Activated CD4-positive, CD25-positive, alpha-beta regulatory T cell treated with anti-CD3 and anti-CD28 coated beads, Interleukin-2, amount 50 U/mL, for 16 hours (primary cell): Measurements from ENCODE around the gene RNF133.
"Not testable (repeated sequence)": the region's sequence is repeated elsewhere in the genome, so short reads cannot be mapped to it uniquely, and the experiment has no call there.

Experiments used
- DNase-seq: peaks from one replicate; pipeline ENCODE4 v3.0.0-alpha.2; 2020; ENCODE audit warnings: low read depth, low spot score

Gene RNF133

DNA sequence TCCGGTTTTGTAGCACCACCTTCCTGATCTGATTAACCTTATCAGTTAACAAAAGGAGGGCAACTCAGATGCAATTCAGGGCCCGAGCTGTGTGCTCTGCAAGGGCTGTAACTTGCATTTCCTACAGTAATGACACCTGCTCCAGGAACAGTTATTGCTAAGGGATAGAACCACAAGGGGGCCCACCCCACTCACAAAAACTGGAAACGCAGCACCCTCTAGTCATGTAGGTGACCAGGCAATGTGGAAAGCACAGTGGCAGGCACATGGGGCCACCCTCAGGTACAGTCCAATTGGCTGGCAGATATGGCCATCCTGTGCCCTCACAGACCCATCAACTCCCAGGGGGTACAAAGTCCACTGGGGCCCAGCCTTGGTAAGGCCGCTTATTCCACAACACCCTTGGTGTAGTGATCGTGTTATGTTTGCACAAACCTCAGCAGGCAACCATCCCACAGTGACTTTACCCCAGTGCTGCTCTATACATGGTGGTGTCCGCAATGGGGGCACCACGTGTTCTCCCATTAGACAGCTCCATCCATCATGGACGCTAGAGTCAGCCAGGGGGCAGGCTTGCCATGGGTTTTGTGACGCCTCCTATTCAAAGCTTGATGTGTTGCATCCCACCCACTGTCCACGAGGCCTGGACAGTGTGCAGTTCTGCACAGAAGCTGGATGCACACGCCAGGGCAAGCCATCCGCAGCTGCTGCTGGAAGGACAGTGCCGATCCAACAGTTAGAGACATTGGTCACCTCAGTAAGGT, 9.4 kb downstream of the RNF133 start:
- no peak for DNase-seq

DNA sequence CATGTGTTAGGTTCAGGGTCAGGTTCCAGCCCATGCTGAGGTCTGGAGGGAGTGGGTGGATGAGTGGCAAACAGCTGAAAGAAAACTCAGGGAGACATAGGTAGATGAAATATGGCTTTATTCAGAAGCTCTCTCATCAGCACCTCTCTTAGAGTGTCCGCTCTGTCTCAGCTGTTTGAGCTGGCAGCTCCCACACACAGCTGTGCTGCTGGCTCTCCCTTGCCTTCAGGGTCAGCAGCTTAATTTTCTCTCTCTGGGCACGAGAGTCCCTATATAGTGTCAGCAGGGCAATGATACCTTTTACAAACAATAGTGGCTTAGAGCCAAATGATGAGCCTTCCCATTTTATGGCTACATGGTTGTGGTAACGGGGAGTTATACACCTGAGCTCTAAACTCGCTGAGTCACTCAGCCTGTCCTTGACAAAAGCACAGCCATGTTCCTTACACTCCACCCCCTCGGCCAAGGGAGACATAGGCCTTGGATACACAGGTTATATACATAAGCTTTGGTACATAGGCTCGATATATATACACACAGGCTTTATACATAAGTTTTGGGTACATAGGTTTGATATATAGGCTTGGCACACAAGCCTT, 10.4 kb downstream of the RNF133 start:
- no peak for DNase-seq

DNA sequence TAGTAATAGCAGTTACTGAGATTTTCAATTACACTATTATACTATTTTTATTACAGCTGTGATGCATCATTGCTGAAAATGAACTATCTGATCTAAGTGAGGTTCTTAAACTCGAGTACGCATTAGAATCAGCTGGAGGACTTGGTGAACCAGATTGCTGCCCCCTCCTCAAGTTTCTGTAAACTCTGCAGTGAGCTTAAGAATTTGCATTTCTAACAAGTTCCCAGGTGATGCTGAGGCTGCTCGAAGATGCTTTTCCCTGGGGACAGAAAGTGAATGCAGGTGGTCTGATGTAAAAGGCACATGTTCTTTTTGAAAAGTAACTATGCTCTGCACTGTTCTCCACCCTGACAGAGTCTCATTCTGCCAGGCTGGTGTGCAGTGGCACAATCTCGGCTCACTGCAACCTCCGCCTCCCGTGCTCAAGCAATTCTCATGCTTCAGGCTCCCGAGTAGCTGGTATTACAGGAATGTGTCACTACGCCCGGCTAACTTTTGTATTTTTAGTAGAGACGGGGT, 12.5 kb downstream of the RNF133 start:
- DNase-seq, result no peak

DNA sequence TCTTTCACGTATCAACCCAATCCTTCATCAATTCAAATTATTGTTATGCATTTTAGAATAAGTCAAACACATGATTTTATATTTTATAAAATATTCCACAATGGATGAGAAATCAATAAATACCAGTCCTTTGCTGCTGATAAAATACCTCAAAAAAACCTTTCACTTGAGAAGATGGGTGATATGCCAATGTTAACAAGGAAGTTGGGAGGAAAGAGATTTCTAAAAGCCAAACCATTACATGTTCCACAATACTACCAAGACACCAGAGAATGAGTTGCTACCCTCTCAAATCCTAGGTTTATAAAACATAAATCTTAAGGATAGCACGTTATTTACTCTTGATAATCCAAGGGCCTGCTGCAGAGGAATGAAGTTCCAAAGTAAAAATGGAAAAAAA, 14.4 kb downstream of the RNF133 start:
- DNase-seq, result no peak

DNA sequence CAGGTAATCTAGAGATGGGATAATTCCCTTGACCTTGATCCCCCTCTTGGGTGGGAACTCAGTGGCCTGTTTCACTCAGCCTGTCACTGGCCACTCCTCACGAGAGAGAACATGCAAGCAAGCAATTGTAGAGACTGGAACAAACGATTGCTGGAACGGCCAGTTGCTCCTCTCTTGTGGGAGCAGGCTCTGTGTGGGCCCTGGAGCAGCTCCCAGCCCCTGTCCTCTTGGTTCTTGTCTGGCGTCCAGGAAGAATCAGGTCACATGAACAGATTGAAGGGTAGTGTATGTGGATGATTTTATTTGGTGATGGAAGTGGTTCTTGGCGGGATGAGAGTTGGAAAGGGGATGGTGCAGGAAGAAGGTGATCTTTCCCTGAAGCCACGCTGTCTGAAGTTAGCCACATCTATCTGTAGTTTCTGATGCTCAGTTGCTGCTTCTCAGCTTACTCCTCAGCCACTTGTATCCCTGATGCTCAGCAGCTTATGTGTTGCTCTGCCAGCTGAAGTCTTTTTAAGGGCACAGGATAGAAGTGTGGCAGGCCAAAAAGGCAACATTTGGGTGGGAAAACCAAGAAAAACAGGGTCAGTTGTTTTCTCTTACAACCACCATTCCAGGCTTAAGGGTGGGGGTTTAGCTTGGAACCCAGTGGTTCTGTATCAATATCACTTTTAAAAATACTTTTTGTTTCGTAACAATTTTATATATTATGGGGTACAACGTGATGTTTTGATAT, 15.9 kb downstream of the RNF133 start:
- DNase-seq, result no peak

DNA sequence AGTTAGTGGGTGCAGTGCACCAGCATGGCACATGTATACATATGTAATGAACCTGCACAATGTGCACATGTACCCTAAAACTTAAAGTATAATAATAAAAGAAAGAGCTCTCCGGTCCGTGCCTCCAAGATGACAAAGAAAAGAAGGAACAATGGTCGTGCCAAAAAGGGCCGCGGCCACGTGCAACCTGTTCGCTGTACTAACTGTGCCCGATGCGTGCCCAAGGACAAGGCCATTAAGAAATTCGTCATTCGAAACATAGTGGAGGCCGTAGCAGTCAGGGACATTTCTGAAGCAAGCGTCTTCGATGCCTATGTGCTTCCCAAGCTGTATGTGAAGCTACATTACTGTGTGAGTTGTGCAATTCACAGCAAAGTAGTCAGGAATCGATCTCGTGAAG, 17.7 kb downstream of the RNF133 start:
- DNase-seq, result not testable (repeated sequence)

DNA sequence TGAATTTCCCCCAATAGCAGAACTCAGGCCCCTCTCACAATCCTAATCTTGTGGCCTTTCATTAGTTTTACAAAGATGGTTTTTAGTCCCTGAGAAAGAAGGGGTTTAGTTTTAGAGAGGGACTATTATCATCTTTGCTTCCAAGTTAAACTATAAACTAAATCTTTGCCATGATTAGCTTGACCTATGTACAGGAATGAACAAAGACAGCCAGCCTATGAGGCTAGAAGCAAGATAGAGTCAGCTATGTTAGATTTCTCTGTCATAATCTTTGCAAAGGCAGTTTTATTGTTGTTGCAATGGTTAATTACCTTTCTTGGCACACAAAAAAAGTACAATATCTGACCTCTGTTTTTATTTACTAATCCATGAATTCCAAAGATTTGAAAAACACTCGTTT, 19.1 kb downstream of the RNF133 start:
- DNase-seq, result no peak

DNA sequence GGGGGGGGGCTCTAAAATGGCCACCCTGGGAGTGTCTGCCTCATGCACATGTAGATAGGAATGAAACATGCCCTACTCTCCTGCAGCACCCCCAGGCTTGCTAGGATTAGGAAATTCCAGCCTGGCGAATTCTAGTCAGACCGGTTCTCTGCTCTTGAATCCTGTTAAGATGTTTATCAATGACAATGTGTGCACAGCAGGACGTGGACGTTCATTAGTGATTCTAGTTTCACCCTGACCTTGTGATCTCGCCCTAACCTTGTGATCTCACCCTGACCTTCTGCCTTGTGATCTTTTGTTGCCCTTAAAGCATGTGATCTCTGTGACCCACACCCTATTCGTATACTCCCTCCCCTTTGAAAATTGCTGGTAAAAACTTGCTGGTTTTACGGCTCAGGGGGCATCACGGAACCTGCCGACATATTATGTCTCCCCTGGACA, 19.6 kb downstream of the RNF133 start:
- DNase-seq, result not testable (repeated sequence)

DNA sequence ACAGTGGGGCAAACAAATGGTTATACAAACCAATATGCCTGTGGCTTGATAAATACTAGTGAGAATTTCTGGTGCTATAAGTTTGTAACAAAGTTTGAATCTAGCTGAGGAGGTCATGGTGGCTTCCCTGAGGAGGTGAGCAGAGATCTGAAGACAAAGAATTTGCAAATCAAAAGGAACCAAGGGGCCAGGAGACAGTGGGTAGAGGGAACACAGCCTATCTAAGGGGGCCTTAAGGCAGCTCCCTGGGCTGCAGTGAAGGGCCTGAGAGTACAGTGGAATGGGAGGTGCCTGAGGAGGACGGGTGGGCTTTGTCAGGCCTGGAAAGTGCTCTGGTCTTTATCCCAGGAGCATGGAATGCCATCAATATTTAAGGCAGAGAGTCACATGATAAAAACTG, 21.8 kb downstream of the RNF133 start:
- no peak for DNase-seq

DNA sequence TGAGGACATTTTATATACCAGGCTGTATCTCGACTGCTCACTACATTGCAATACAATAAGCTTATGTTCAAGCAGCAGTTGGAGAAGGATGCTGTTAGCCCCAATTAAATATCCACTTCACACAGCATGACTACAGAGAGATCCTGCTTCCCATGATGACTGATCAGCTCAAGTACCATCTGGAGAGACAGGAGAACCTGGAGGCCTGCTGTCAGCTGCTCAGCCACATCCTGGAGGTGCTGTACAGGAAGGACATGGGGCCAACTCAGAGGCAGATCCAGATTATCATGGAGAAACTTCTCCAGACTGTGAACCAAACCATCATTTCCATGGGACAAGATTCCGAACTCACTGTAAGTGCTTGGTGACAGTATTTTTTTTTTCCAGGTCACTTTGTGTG, 22.5 kb downstream of the RNF133 start:
- DNase-seq, result no peak

DNA sequence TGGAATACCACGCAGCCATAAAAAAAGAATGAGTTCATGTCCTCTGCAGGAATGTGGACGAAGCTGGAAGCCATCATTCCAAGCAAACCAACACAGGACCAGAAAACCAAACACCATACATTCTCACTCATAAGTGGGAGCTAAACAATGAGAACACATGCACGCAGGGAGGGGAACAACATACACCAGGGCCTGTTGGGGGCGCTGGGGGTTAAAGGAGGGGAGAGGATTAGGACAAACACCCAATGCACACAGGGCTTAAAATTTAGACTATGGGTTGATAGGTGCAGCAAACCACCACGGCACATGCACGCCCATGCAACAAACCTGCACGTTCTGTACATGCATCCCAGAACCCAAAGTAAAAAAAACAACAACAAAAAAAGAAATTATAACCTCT, 23.3 kb downstream of the RNF133 start:
- DNase-seq, result no peak

DNA sequence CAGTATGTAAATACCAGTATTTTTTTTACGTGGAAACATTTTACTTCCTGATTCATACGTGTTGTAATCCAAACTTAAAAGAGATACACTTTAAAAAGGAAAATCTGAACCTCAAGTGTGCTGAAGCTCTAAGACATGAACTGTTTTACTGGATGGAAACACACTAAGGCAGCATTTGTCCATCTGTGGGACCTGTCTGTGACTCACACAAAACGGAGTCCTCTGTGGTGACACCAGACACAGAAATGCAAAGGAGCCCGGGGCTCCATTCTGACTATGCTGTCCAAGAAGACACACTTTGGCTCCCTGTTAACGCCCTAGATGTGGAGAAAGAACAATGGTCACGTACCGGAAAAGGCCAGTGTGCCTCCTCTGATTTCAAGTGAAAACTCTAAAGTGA, 23.9 kb downstream of the RNF133 start:
- DNase-seq, result no peak

DNA sequence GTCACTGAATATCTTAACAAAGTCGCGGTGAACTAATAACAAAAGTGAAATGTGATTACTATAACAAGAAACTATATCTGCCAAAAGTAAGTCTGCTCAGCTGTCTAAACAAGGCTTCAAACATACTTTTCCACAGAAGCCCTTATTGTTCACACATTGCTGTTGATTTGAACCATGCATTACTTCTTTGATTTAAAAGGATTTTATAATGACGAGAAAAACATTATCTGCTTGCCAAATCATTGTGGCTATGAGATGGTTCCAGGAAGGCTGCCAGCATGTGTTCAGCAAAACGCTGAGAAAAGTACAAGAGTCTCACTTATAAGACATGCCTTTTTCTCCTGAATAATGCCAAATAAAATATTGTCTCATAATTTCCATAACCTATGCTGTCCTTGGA, 24.4 kb downstream of the RNF133 start:
- DNase-seq, result no peak

DNA sequence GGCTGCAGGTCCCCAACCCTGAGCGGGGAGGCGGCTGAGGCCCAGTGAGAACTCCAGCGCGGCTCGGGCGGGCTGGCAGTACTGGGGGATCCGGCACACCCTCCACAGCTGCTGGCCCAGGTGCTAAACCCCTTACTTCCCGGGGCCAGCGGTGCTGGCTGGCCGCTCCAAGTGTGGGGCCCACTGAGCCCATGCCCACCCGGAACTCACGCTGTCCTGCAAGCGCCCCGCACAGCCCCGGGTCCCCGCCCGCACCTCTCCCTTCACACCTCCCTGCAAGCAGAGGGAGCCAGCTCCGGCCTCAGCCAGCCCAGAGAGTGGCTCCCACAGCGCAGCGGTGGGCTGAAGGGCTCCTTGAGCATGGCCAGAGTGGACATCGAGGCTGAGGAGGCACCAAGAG, 25.0 kb downstream of the RNF133 start:
- DNase-seq, result no peak

DNA sequence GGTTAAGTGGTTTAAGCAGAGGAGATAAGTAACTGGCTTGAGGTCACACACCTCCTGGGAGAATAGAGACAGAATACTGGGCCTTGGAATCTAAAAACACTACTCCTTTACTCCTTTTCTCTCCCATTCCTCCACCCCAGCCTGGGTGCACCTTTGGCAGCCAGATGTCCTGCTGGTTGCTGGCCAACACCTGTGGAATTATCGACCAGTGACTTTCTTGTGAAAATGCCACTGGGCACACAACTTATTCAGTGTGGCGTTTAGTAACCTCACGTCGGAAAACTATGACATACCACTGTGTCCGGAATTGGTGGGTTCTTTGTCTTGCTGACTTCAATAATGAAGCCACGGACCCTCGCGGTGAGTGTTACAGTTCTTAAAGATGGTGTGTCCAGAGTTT, 26.4 kb downstream of the RNF133 start:
- DNase-seq, result no peak

DNA sequence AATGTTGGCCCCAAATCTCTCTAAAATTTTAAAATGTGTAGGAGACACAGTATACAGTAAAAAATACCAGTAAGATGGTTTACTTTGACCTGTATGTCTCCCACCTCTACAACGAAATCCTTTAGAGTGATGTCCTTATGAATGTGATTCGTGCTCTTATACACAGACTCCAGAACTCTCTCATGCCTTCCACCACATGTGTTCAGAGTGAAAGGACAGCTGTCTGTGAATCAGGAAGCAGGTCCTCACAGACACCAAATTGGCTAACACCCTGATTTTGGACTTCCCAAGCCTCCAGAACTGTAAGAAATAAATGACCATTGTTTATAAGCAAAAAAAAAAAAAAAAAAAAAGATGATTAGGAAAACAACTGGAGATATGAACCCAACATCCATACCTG, 35.2 kb downstream of the RNF133 start:
- DNase-seq, result no peak

DNA sequence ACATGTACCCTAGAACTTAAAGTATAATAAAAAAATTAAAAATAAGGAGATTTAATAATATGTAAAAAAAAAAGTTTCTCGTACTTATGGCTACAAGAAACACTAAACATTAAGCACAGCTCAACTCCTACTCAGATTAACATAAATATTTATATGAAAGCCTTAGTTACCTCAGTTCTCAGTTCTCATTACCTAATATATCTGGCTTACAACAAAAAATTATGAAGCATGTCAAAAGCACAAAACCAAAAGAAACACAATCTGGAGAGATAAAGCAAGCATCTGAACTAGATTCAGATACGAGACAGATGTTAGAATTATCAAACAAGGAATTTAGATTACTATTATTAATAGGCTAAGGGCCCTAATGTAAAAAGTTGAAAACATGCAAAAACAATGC, 40.1 kb downstream of the RNF133 start:
- DNase-seq, result no peak

DNA sequence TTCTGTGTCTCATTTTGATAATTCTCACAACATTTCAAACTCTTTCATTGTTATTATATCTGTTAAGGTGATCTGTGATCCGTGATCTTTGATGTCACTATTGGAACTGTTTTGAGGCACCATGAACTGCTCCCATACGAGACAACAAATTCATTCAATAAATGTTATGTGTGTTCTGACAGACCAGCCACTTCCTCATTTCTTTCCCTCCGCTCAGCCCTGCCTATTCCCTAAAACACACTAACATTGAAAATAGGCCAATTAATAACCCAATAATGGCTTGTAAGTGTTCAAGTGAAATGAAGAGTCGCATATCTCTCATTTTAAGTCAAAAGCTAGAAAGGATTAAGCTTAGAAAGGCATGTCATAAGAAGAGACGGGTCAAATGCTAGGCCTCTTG, 45.2 kb downstream of the RNF133 start:
- DNase-seq, result no peak

DNA sequence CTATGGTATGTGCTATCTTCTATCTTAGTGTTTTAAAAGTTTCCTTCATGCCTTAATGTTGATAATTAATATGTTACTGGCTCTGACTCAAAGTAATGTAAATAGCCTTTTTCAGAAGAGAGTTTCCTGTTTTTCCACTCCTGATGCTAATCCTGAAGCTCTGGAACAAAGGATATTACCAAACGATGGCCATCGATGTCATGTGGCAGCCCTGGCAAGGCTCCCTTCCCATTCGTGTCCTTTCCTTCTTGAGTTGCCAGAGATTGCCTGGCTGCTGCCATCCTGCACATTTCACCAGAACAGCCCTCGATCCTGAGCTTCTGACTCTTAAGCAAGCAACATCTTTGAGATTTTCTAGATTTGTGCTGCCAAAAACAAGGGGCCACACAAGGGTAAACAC, 46.0 kb downstream of the RNF133 start:
- no peak for DNase-seq

DNA sequence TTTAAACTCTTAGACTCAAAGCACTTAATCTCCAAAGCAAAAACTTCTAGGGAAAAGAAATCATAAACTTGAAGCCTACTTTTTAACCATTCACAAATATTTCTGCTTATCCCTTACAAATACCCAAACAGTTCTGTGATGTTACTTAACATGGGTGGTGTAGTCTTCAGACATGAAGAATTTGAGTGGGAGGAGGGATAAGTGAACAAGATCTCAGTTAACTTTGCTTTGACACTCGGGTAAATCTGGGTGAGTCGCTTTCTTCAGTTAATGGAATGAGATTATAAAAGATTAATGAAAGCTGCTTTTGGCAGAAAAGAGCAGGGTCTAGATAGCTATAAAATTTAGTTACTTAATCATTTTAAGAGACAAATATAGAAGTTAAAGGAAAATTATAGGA, 47.5 kb downstream of the RNF133 start:
- DNase-seq, result no peak
